GM23338 (cell line): ENCODE results near the gene NUP43. TPM values are rescaled to one million over a fixed set of nuclear protein-coding genes. Genes with fewer than 3 reads are reported as not detected.

Experiments
- ATAC-seq: fragments of 200-7000 bp; cut with Tn5 transposase; 3 replicates; pipeline ENCODE4 v1.9.1; 2020
- DNase-seq: peaks from one replicate; pipeline ENCODE4 v3.0.0-alpha.2; 2015; ENCODE audit warnings: low spot score
- H2AFZ ChIP-seq: fragments of 200-600 bp; sonication (generic); 2 replicates; pipeline ENCODE4 v1.8.0; 2016; ENCODE audit warnings: antibody characterized with exemption, mild to moderate bottlenecking, moderate library complexity
- H3F3A ChIP-seq: fragments of 200-600 bp; sonication (generic); replicated peaks from 2 replicates; pipeline ENCODE4 v1.8.0; 2017; ENCODE audit warnings: antibody characterized with exemption, mixed run types, low read depth
- H3K27ac ChIP-seq: fragments of 200-600 bp; sonication (generic); 2 replicates; pipeline ENCODE4 v1.6.1; 2016; ENCODE audit warnings: low read depth
- H3K27me3 ChIP-seq: fragments of 200-600 bp; sonication (generic); 2 replicates; pipeline ENCODE4 v1.8.0; 2016; ENCODE audit warnings: mild to moderate bottlenecking, mixed run types, moderate library complexity; ENCODE audit not compliant: insufficient read depth
- H3K36me3 ChIP-seq: fragments of 200-600 bp; sonication (generic); 2 replicates; pipeline ENCODE4 v1.8.0; 2016; ENCODE audit warnings: mild to moderate bottlenecking; ENCODE audit not compliant: insufficient read depth
- H3K4me1 ChIP-seq: fragments of 200-600 bp; sonication (generic); 2 replicates; pipeline ENCODE4 v1.8.0; 2016; ENCODE audit warnings: mild to moderate bottlenecking, moderate library complexity; ENCODE audit not compliant: insufficient read depth
- H3K4me2 ChIP-seq: fragments of 200-600 bp; sonication (generic); 2 replicates; pipeline ENCODE4 v1.7.1; 2017; ENCODE audit warnings: mixed run types
- H3K4me3 ChIP-seq: fragments of 200-600 bp; sonication (generic); 2 replicates; pipeline ENCODE4 v1.6.1; 2016; ENCODE audit warnings: mixed run types
- H3K79me2 ChIP-seq: fragments of 200-600 bp; sonication (generic); replicated peaks from 2 replicates; pipeline ENCODE4 v1.8.0; 2017; ENCODE audit warnings: mild to moderate bottlenecking; ENCODE audit not compliant: insufficient read depth
- H3K9me2 ChIP-seq: fragments of 200-600 bp; sonication (generic); 2 replicates; pipeline ENCODE4 v1.8.0; 2017; ENCODE audit not compliant: insufficient read depth
- H4K20me1 ChIP-seq: fragments of 200-600 bp; sonication (generic); replicated peaks from 2 replicates; pipeline ENCODE4 v1.8.0; 2017; ENCODE audit warnings: mild to moderate bottlenecking; ENCODE audit not compliant: insufficient read depth
- H3K27ac Mint-ChIP-seq: 2 replicates; pipeline ENCODE4 v1.8.0; 2020; ENCODE audit warnings: inconsistent platforms, mild to moderate bottlenecking, moderate library complexity, mixed read lengths
- H3K27me3 Mint-ChIP-seq: 3 replicates; pipeline ENCODE4 v1.8.0; 2022; ENCODE audit warnings: low read depth, mild to moderate bottlenecking, moderate library complexity, mixed read lengths, inconsistent platforms; ENCODE audit not compliant: insufficient read depth, poor library complexity
- H3K36me3 Mint-ChIP-seq: 3 replicates; pipeline ENCODE4 v1.8.0; 2021; ENCODE audit warnings: low read depth, mild to moderate bottlenecking, inconsistent platforms, moderate library complexity, mixed read lengths
- H3K4me1 Mint-ChIP-seq: 3 replicates; pipeline ENCODE4 v1.8.0; 2020; ENCODE audit warnings: mild to moderate bottlenecking, inconsistent platforms, mixed read lengths
- H3K4me3 Mint-ChIP-seq: 3 replicates; pipeline ENCODE4 v1.8.0; 2021; ENCODE audit warnings: moderate library complexity, mild to moderate bottlenecking, inconsistent platforms, mixed read lengths
- H3K9me3 Mint-ChIP-seq: 3 replicates; pipeline ENCODE4 v1.8.0; 2020; ENCODE audit warnings: moderate library complexity, mild to moderate bottlenecking, inconsistent platforms, mixed read lengths
- POLR2AphosphoS5 ChIP-seq: IDR thresholded peaks from 2 replicates; pipeline ENCODE4 v1.6.1; 2016; ENCODE audit warnings: antibody characterized with exemption, low read depth
- polyA plus RNA-seq: library from polyadenylated mRNA; unstranded; fragments of >200 nt; fragmentation: Nextera tagmentation; extraction: Ambion mirVana; gene quantifications from 2 replicates; pipeline ENCODE4 v1.2.1, GENCODE V29; 2016
- total RNA-seq: library from RNA; depleted of rRNA; stranded (reverse); fragments of >200 nt; shearing (Covaris generic); gene quantifications from 2 replicates; pipeline ENCODE4 v1.2.3, GENCODE V29; 2014
- TF ChIP-seq, protein P1 (sequence below): fragments of 250-450 bp; sonication (Bioruptor Pico); IDR thresholded peaks from 2 replicates; pipeline ENCODE4 v1.5.0; 2020; ENCODE audit warnings: mild to moderate bottlenecking, moderate library complexity
- TF ChIP-seq, protein P2 (sequence below): IDR thresholded peaks from one replicate; pipeline ENCODE4 v1.6.1; 2018; ENCODE audit warnings: antibody characterized with exemption; ENCODE audit not compliant: unreplicated experiment

Gene NUP43
- total and polyA plus RNA-seq, 2 experiments from 2014 or later: 23.4 to 71.8 TPM

DNA sequence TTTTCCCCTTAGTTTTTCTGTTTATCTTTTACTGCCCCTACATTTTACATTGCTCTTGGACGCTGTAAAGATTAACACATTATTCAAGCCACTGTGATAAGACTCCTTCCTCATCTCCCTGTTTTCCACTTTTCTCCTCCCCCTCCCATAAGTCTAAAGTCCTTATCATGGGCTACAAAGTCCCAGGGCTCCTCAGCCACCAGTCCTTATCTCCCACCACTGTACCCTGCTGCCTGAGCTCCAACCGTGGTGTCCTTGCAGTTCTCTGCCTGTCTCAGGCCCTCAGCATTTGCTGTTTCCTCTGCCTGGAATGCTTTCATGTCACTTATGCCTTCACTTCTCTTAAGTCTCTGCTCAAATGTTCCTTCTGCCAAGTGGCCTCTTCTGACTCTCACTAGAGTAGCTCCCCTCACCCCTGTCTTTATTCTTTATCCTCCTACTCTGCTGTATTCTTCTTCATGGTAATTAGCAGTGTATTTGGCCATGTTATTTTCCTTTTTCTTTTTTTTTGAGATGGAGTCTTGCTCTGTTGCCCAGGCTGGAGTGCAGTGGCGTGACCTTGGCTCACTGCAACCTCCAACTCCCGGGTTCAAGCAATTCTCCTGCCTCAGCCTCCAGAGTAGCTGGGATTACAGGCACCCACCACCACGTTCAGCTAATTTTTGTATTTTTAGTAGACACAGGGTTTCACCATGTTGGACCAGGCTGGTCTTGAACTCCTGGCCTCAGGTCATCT, 17.7 kb downstream of the NUP43 start (continued):
- TF ChIP-seq, protein P1, sequence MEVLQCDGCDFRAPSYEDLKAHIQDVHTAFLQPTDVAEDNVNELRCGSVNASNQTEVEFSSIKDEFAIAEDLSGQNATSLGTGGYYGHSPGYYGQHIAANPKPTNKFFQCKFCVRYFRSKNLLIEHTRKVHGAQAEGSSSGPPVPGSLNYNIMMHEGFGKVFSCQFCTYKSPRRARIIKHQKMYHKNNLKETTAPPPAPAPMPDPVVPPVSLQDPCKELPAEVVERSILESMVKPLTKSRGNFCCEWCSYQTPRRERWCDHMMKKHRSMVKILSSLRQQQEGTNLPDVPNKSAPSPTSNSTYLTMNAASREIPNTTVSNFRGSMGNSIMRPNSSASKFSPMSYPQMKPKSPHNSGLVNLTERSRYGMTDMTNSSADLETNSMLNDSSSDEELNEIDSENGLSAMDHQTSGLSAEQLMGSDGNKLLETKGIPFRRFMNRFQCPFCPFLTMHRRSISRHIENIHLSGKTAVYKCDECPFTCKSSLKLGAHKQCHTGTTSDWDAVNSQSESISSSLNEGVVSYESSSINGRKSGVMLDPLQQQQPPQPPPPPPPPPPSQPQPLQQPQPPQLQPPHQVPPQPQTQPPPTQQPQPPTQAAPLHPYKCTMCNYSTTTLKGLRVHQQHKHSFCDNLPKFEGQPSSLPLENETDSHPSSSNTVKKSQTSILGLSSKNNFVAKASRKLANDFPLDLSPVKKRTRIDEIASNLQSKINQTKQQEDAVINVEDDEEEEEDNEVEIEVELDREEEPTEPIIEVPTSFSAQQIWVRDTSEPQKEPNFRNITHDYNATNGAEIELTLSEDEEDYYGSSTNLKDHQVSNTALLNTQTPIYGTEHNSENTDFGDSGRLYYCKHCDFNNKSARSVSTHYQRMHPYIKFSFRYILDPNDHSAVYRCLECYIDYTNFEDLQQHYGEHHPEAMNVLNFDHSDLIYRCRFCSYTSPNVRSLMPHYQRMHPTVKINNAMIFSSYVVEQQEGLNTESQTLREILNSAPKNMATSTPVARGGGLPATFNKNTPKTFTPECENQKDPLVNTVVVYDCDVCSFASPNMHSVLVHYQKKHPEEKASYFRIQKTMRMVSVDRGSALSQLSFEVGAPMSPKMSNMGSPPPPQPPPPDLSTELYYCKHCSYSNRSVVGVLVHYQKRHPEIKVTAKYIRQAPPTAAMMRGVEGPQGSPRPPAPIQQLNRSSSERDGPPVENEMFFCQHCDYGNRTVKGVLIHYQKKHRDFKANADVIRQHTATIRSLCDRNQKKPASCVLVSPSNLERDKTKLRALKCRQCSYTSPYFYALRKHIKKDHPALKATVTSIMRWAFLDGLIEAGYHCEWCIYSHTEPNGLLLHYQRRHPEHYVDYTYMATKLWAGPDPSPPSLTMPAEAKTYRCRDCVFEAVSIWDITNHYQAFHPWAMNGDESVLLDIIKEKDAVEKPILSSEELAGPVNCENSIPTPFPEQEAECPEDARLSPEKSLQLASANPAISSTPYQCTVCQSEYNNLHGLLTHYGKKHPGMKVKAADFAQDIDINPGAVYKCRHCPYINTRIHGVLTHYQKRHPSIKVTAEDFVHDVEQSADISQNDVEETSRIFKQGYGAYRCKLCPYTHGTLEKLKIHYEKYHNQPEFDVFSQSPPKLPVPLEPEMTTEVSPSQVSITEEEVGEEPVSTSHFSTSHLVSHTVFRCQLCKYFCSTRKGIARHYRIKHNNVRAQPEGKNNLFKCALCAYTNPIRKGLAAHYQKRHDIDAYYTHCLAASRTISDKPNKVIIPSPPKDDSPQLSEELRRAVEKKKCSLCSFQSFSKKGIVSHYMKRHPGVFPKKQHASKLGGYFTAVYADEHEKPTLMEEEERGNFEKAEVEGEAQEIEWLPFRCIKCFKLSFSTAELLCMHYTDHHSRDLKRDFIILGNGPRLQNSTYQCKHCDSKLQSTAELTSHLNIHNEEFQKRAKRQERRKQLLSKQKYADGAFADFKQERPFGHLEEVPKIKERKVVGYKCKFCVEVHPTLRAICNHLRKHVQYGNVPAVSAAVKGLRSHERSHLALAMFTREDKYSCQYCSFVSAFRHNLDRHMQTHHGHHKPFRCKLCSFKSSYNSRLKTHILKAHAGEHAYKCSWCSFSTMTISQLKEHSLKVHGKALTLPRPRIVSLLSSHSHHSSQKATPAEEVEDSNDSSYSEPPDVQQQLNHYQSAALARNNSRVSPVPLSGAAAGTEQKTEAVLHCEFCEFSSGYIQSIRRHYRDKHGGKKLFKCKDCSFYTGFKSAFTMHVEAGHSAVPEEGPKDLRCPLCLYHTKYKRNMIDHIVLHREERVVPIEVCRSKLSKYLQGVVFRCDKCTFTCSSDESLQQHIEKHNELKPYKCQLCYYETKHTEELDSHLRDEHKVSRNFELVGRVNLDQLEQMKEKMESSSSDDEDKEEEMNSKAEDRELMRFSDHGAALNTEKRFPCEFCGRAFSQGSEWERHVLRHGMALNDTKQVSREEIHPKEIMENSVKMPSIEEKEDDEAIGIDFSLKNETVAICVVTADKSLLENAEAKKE: no peak
- TF ChIP-seq, protein P2, sequence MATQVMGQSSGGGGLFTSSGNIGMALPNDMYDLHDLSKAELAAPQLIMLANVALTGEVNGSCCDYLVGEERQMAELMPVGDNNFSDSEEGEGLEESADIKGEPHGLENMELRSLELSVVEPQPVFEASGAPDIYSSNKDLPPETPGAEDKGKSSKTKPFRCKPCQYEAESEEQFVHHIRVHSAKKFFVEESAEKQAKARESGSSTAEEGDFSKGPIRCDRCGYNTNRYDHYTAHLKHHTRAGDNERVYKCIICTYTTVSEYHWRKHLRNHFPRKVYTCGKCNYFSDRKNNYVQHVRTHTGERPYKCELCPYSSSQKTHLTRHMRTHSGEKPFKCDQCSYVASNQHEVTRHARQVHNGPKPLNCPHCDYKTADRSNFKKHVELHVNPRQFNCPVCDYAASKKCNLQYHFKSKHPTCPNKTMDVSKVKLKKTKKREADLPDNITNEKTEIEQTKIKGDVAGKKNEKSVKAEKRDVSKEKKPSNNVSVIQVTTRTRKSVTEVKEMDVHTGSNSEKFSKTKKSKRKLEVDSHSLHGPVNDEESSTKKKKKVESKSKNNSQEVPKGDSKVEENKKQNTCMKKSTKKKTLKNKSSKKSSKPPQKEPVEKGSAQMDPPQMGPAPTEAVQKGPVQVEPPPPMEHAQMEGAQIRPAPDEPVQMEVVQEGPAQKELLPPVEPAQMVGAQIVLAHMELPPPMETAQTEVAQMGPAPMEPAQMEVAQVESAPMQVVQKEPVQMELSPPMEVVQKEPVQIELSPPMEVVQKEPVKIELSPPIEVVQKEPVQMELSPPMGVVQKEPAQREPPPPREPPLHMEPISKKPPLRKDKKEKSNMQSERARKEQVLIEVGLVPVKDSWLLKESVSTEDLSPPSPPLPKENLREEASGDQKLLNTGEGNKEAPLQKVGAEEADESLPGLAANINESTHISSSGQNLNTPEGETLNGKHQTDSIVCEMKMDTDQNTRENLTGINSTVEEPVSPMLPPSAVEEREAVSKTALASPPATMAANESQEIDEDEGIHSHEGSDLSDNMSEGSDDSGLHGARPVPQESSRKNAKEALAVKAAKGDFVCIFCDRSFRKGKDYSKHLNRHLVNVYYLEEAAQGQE: no peak

DNA sequence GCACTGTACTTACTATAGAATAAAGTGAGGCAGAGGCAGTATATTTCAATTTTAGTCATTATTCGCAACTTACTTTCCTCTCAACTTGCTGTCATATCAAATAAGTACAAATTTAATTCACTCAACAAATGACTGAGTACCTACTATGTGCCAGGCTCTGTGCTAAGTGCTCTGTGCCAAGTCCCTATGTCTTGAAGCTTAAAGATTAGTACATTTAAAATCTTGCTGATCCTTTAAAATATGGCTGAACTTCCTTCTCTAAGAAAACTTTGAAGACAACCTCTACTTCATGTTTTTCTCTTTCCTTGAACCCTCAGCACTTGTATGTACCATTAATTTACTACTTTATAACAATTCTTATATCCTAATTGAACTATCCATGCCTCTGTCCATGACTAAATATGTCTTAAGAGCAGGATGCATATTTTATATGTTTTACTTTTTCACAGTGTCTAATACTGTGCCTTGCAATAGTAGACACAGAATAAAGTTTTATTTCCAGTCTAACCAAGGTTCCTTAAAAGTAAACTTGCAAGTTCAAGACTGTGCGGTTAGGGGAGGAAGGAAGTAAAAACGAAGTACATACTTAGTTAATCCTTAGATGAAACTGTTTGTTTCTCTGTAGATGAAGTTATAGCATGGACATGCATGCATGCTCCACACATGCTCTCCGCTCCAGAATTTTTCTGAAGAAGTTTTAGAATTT, 18.4 kb downstream of the NUP43 start:
- peaks cover 58% of the 10 kb centered on the region for H3K36me3 Mint-ChIP-seq
- no peaks in the 10 kb centered on the region; the same call in 1 of the 2 replicates for H4K20me1 ChIP-seq
- no peak for TF ChIP-seq POLR2AphosphoS5
- TF ChIP-seq, protein P1: no peak

More for the DNA sequence above, 18.4 kb downstream of the NUP43 start:
- H3K4me3 Mint-ChIP-seq: no peak overlapping the region
- H3K79me2 ChIP-seq: no peaks in the 10 kb centered on the region
- H3K9me3 Mint-ChIP-seq: no peaks in the 10 kb centered on the region
- no peaks in the 10 kb centered on the region for H3K27me3 ChIP-seq
- H3K27ac Mint-ChIP-seq: no peak overlapping the region
- peaks cover 1% of the 10 kb centered on the region for H3K27me3 Mint-ChIP-seq
- no peaks in the 10 kb centered on the region for H3K4me1 ChIP-seq
- DNase-seq: no peak
- no peak for ATAC-seq
- H3K4me2 ChIP-seq: no peak overlapping the region
- no peak overlapping the region for H2AFZ ChIP-seq
- H3K4me3 ChIP-seq: no peak overlapping the region
- peaks cover 52% of the 10 kb centered on the region for H3K36me3 ChIP-seq
- no peak overlapping the region for H3K27ac ChIP-seq
- peaks cover 6% of the 10 kb centered on the region for H3F3A ChIP-seq
- no peaks in the 10 kb centered on the region for H3K4me1 Mint-ChIP-seq
- H3K9me2 ChIP-seq: no peaks in the 10 kb centered on the region
